HEK293 (cell line): ENCODE measurements around the gene FKBP5.

Experiments
- EGR2 ChIP-seq: fragments of 450-650 bp; formaldehyde crosslinking; IDR thresholded peaks from 2 replicates; pipeline ENCODE4 v1.5.1; 2016; ENCODE audit warnings: low read depth, missing biosample characterization, missing genetic modification characterization
- HOXA7 ChIP-seq: sonication (generic); formaldehyde crosslinking; IDR thresholded peaks from 2 replicates; pipeline ENCODE4 v1.8.1; 2022; ENCODE audit warnings: missing genetic modification reagents, borderline replicate concordance
- HOXC10 ChIP-seq: sonication (generic); formaldehyde crosslinking; IDR thresholded peaks from 2 replicates; pipeline ENCODE4 v1.8.1; 2023; ENCODE audit warnings: mild to moderate bottlenecking, missing genetic modification reagents
- KLF1 ChIP-seq: fragments of 450-650 bp; formaldehyde crosslinking; IDR thresholded peaks from 2 replicates; pipeline ENCODE4 v1.5.1; 2016; ENCODE audit warnings: missing biosample characterization, missing genetic modification characterization
- SP2 ChIP-seq: fragments of 450-650 bp; formaldehyde crosslinking; IDR thresholded peaks from 2 replicates; pipeline ENCODE4 v1.5.1; 2016; ENCODE audit warnings: missing biosample characterization, missing genetic modification characterization
- SP3 ChIP-seq: fragments of 450-650 bp; formaldehyde crosslinking; IDR thresholded peaks from 2 replicates; pipeline ENCODE4 v1.5.1; 2016; ENCODE audit warnings: missing biosample characterization, missing genetic modification characterization
- SP7 ChIP-seq: fragments of 450-650 bp; formaldehyde crosslinking; IDR thresholded peaks from 2 replicates; pipeline ENCODE4 v1.5.1; 2016; ENCODE audit warnings: missing biosample characterization, missing genetic modification characterization
- YY2 ChIP-seq: fragments of 450-650 bp; formaldehyde crosslinking; IDR thresholded peaks from 2 replicates; pipeline ENCODE4 v1.5.1; 2016; ENCODE audit warnings: missing biosample characterization, missing genetic modification characterization
- ZFP37 ChIP-seq: fragments of 450-650 bp; formaldehyde crosslinking; IDR thresholded peaks from 2 replicates; pipeline ENCODE4 v1.5.1; 2016; ENCODE audit warnings: missing biosample characterization, missing genetic modification characterization
- ZFP69B ChIP-seq: fragments of 450-650 bp; formaldehyde crosslinking; IDR thresholded peaks from 2 replicates; pipeline ENCODE4 v1.5.1; 2016; ENCODE audit warnings: missing biosample characterization, missing genetic modification characterization
- ZIC2 ChIP-seq: fragments of 450-650 bp; formaldehyde crosslinking; IDR thresholded peaks from 2 replicates; pipeline ENCODE4 v1.5.1; 2016; ENCODE audit warnings: missing biosample characterization, missing genetic modification characterization
- ZNF146 ChIP-seq: fragments of 450-650 bp; formaldehyde crosslinking; IDR thresholded peaks from 2 replicates; pipeline ENCODE4 v1.5.1; 2016; ENCODE audit warnings: missing biosample characterization, missing genetic modification characterization
- ZNF2 ChIP-seq: fragments of 450-650 bp; formaldehyde crosslinking; IDR thresholded peaks from 2 replicates; pipeline ENCODE4 v1.5.1; 2016; ENCODE audit warnings: missing biosample characterization, missing genetic modification characterization
- ZNF221 ChIP-seq: fragments of 450-650 bp; formaldehyde crosslinking; IDR thresholded peaks from 2 replicates; pipeline ENCODE4 v1.5.1; 2017; ENCODE audit warnings: missing biosample characterization, missing genetic modification characterization, borderline replicate concordance
- ZNF23 ChIP-seq: fragments of 450-650 bp; formaldehyde crosslinking; IDR thresholded peaks from 2 replicates; pipeline ENCODE4 v1.5.1; 2016; ENCODE audit warnings: missing biosample characterization, missing genetic modification characterization, borderline replicate concordance
- ZNF292 ChIP-seq: fragments of 450-650 bp; formaldehyde crosslinking; IDR thresholded peaks from 2 replicates; pipeline ENCODE4 v1.5.1; 2016; ENCODE audit warnings: low read depth, missing biosample characterization, missing genetic modification characterization, borderline replicate concordance
- ZNF37A ChIP-seq: fragments of 450-650 bp; IDR thresholded peaks from 2 replicates; pipeline ENCODE4 v1.5.1; 2018; ENCODE audit warnings: missing biosample characterization, missing genetic modification characterization
- ZNF549 ChIP-seq: fragments of 450-650 bp; IDR thresholded peaks from 2 replicates; pipeline ENCODE4 v1.5.1; 2018; ENCODE audit warnings: missing biosample characterization, missing genetic modification characterization, mild to moderate bottlenecking, inconsistent platforms, moderate library complexity
- ZNF701 ChIP-seq: fragments of 450-650 bp; formaldehyde crosslinking; IDR thresholded peaks from 2 replicates; pipeline ENCODE4 v1.5.1; 2016; ENCODE audit warnings: missing biosample characterization, missing genetic modification characterization
- ZNF792 ChIP-seq: fragments of 450-650 bp; formaldehyde crosslinking; IDR thresholded peaks from 2 replicates; pipeline ENCODE4 v1.5.1; 2016; ENCODE audit warnings: missing biosample characterization, missing genetic modification characterization
- ZSCAN30 ChIP-seq: fragments of 450-650 bp; IDR thresholded peaks from 2 replicates; pipeline ENCODE4 v1.5.1; 2018; ENCODE audit warnings: missing biosample characterization, mild to moderate bottlenecking, missing genetic modification characterization, moderate library complexity
- TF ChIP-seq, protein P1 (sequence below): fragments of 450-650 bp; formaldehyde crosslinking; IDR thresholded peaks from 2 replicates; pipeline ENCODE4 v1.5.1; 2016; ENCODE audit warnings: missing biosample characterization, missing genetic modification characterization
- TF ChIP-seq, protein P2 (sequence below): fragments of 450-650 bp; formaldehyde crosslinking; IDR thresholded peaks from 2 replicates; pipeline ENCODE4 v1.5.1; 2017; ENCODE audit warnings: missing biosample characterization, missing genetic modification characterization
- TF ChIP-seq, protein P3 (sequence below): fragments of 450-650 bp; formaldehyde crosslinking; IDR thresholded peaks from 2 replicates; pipeline ENCODE4 v1.5.0; 2017; ENCODE audit warnings: missing biosample characterization, missing genetic modification characterization, borderline replicate concordance
- TF ChIP-seq, protein P4 (sequence below): fragments of 450-650 bp; formaldehyde crosslinking; IDR thresholded peaks from 2 replicates; pipeline ENCODE4 v1.5.1; 2016; ENCODE audit warnings: missing biosample characterization, missing genetic modification characterization
- TF ChIP-seq, protein P5 (sequence below): fragments of 450-650 bp; formaldehyde crosslinking; IDR thresholded peaks from 2 replicates; pipeline ENCODE4 v1.5.1; 2016; ENCODE audit warnings: missing biosample characterization, missing genetic modification characterization, borderline replicate concordance

Gene FKBP5

DNA sequence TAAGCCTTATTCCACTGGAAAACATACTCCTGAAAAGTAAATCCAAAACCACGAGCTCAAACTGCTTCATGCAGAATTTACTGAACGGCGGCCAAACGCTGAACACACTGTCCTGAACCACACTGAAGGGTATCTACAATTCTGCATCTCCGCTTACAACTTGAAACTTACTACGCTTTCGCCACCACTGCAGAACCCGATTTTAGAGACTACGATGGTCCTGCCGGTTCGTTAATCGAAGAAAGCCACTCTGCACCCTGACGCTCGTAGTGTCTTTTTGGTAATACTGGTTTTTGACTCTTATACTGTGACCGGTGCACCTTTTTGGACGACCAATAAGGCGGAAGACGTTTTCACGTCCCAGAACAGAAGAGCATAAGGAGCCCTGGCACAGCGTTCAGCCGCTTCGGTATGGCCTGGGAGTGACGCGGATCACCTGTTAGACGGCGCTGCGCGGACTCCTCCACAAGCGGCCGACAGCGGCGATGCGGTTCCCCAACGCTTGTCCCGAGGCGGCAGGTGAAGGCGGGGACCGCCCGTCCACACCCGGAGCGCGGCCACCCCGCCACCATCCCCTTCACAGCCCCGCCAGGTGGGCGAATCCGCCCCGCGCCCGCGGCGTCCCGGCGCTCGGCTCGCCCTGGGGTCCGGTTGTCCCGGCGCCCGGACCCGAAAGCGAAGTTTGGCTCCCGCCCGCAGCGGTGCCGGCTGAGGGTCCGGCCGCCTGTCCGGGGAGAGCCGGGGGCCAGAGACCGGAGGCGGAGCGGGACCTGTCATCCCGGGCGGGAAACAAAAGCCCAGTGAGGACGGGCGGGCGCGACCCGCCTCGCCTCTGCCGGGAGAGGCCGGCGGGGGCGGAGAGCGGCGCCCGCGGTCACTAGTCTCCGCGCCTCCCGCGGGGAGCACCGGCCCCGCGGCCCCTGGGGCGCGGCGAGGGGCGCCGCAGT is 784 bp downstream of the FKBP5 start (continued):
- TF ChIP-seq, protein P1, sequence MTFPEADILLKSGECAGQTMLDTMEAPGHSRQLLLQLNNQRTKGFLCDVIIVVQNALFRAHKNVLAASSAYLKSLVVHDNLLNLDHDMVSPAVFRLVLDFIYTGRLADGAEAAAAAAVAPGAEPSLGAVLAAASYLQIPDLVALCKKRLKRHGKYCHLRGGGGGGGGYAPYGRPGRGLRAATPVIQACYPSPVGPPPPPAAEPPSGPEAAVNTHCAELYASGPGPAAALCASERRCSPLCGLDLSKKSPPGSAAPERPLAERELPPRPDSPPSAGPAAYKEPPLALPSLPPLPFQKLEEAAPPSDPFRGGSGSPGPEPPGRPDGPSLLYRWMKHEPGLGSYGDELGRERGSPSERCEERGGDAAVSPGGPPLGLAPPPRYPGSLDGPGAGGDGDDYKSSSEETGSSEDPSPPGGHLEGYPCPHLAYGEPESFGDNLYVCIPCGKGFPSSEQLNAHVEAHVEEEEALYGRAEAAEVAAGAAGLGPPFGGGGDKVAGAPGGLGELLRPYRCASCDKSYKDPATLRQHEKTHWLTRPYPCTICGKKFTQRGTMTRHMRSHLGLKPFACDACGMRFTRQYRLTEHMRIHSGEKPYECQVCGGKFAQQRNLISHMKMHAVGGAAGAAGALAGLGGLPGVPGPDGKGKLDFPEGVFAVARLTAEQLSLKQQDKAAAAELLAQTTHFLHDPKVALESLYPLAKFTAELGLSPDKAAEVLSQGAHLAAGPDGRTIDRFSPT (tag by site-specific recombination): no peak
- TF ChIP-seq ZNF37A (no peak), ZNF792 (tag by site-specific recombination) (0 out of 2 replicates have a peak, but pooled peaks have one; percentile 22), EGR2 (peak; percentile 64), ZNF146 (tag by site-specific recombination) (no peak), ZNF221 (tag by site-specific recombination) (no peak), HOXC10 (CRISPR knock-in tag) (no peak), ZNF701 (no peak), SP2 (tag by site-specific recombination) (peak; percentile 34), ZFP37 (tag by site-specific recombination) (peak; percentile 81; the same call in 1 of the 2 replicates), ZIC2 (tag by site-specific recombination) (peak; percentile 21; the same call in 1 of the 2 replicates), ZFP69B (no peak), ZNF23 (no peak), KLF1 (tag by site-specific recombination) (0 out of 2 replicates have a peak, but pooled peaks have one; percentile 14), YY2 (tag by site-specific recombination) (no peak), SP7 (tag by site-specific recombination) (0 out of 2 replicates have a peak, but pooled peaks have one; percentile 48), ZNF2 (peak; percentile 88; the same call in 1 of the 2 replicates), ZNF292 (tag by site-specific recombination) (no peak), ZNF549 (tag by site-specific recombination) (no peak), ZSCAN30 (tag by site-specific recombination) (peak; percentile 75; the same call in 1 of the 2 replicates), SP3 (tag by site-specific recombination) (peak; percentile 34; the same call in 1 of the 2 replicates), HOXA7 (CRISPR knock-in tag) (no peak)
- TF ChIP-seq, protein P2, sequence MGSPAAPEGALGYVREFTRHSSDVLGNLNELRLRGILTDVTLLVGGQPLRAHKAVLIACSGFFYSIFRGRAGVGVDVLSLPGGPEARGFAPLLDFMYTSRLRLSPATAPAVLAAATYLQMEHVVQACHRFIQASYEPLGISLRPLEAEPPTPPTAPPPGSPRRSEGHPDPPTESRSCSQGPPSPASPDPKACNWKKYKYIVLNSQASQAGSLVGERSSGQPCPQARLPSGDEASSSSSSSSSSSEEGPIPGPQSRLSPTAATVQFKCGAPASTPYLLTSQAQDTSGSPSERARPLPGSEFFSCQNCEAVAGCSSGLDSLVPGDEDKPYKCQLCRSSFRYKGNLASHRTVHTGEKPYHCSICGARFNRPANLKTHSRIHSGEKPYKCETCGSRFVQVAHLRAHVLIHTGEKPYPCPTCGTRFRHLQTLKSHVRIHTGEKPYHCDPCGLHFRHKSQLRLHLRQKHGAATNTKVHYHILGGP (tag by site-specific recombination): no peak
- TF ChIP-seq, protein P3, sequence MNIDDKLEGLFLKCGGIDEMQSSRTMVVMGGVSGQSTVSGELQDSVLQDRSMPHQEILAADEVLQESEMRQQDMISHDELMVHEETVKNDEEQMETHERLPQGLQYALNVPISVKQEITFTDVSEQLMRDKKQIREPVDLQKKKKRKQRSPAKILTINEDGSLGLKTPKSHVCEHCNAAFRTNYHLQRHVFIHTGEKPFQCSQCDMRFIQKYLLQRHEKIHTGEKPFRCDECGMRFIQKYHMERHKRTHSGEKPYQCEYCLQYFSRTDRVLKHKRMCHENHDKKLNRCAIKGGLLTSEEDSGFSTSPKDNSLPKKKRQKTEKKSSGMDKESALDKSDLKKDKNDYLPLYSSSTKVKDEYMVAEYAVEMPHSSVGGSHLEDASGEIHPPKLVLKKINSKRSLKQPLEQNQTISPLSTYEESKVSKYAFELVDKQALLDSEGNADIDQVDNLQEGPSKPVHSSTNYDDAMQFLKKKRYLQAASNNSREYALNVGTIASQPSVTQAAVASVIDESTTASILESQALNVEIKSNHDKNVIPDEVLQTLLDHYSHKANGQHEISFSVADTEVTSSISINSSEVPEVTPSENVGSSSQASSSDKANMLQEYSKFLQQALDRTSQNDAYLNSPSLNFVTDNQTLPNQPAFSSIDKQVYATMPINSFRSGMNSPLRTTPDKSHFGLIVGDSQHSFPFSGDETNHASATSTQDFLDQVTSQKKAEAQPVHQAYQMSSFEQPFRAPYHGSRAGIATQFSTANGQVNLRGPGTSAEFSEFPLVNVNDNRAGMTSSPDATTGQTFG: no peak
- TF ChIP-seq, protein P4, sequence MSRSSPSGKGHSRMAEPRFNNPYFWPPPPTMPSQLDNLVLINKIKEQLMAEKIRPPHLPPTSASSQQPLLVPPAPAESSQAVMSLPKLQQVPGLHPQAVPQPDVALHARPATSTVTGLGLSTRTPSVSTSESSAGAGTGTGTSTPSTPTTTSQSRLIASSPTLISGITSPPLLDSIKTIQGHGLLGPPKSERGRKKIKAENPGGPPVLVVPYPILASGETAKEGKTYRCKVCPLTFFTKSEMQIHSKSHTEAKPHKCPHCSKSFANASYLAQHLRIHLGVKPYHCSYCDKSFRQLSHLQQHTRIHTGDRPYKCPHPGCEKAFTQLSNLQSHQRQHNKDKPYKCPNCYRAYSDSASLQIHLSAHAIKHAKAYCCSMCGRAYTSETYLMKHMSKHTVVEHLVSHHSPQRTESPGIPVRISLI (tag by site-specific recombination): no peak
- TF ChIP-seq, protein P5, sequence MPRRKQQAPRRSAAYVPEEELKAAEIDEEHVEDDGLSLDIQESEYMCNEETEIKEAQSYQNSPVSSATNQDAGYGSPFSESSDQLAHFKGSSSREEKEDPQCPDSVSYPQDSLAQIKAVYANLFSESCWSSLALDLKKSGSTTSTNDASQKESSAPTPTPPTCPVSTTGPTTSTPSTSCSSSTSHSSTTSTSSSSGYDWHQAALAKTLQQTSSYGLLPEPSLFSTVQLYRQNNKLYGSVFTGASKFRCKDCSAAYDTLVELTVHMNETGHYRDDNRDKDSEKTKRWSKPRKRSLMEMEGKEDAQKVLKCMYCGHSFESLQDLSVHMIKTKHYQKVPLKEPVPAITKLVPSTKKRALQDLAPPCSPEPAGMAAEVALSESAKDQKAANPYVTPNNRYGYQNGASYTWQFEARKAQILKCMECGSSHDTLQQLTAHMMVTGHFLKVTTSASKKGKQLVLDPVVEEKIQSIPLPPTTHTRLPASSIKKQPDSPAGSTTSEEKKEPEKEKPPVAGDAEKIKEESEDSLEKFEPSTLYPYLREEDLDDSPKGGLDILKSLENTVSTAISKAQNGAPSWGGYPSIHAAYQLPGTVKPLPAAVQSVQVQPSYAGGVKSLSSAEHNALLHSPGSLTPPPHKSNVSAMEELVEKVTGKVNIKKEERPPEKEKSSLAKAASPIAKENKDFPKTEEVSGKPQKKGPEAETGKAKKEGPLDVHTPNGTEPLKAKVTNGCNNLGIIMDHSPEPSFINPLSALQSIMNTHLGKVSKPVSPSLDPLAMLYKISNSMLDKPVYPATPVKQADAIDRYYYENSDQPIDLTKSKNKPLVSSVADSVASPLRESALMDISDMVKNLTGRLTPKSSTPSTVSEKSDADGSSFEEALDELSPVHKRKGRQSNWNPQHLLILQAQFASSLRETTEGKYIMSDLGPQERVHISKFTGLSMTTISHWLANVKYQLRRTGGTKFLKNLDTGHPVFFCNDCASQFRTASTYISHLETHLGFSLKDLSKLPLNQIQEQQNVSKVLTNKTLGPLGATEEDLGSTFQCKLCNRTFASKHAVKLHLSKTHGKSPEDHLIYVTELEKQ (tag by site-specific recombination): no peak
